ENCODE results near the gene PNMA1. TPM values are rescaled to one million over a fixed set of nuclear protein-coding genes. Genes with fewer than 3 reads are reported as not detected.

Gene PNMA1
- total and polyA plus RNA-seq, 2 of the 13 experiments (the other 11 are each of a cell fraction or from before 2014, with no cell fraction given), result 7.0 to 8.3 TPM

- no peak for FAIRE-seq
- CTCF ChIA-PET (ENCODE audit: low intra/inter-chr PET ratio, low total read pairs), result no interaction called here
- no TSS peak for BruUV-seq (replicated peaks)
- intact Hi-C loops (cut with micrococcal nuclease; ENCODE audit: unreplicated experiment) (no loop called here), in situ Hi-C loops (cut with HindIII; ENCODE audit: extremely low pct_ligation_motif_present, low pct_unique_long_range_greater_than_20kb) (loop anchor here (25.0 kb wide), 1 partner anchor 291 kb away; no protein-coding TSS in a partner anchor)
- peak overlapping the region; percentile 4 for H3K27ac ChIP-seq (ENCODE audit: extremely low read length, insufficient read depth, low read length)
- H3K36me3 ChIP-seq (replicated peaks in 1 of 2; ENCODE audit: control insufficient read depth in 1 of 2, insufficient read depth in 2 of 2, low read length in 2 of 2), result peaks cover 0 to 9% of the 10 kb centered on the region in 2 experiments; a peak in 3 of 5 replicates
- no peak overlapping the region for H3K4me3 ChIP-seq (replicated peaks in 1 of 3; ENCODE audit: insufficient read depth in 1 of 3, low read depth in 2 of 3, low read length in 3 of 3)
- no peak overlapping the region for H3K4me2 ChIP-seq (ENCODE audit: low read depth, low read length)
- 100% methylated on average over 3 of the region's 7 CpGs for WGBS (ENCODE audit: low lambda C conversion rate)
- H3K9ac ChIP-seq (ENCODE audit: insufficient read depth, low read depth, low read length), result no peak overlapping the region
- TF ChIP-seq ARHGAP35 (CRISPR knock-in tag; IDR thresholded peaks at IDR 0.05; ENCODE audit: borderline replicate concordance), result no peak
- TF ChIP-seq ZNF570 (CRISPR knock-in tag; IDR thresholded peaks at IDR 0.05; ENCODE audit: borderline replicate concordance), result no peak
- TF ChIP-seq ZSCAN9 (CRISPR knock-in tag; IDR thresholded peaks at IDR 0.05; ENCODE audit: borderline replicate concordance), result no peak
- no peak for TF ChIP-seq ZNF879 (CRISPR knock-in tag; IDR thresholded peaks at IDR 0.05)
- no peak for TF ChIP-seq ZNF225 (CRISPR knock-in tag; IDR thresholded peaks at IDR 0.05)
- no peak for TF ChIP-seq GFI1 (CRISPR knock-in tag; IDR thresholded peaks at IDR 0.05; ENCODE audit: borderline replicate concordance)
- H3K79me2 ChIP-seq (ENCODE audit: insufficient read depth, low read length), result peaks cover 98% of the 10 kb centered on the region
- peaks cover 93% of the 10 kb centered on the region for H4K20me1 ChIP-seq (ENCODE audit: insufficient read depth, low read length)
- POLR2A ChIA-PET, result interaction anchor here (1.3 to 1.6 kb wide), 2 partner anchors 14 to 92 kb away, joined by 3 to 4 read pairs; a partner anchor contains a TSS
- ATAC-seq, result no peak
- H3K9me3 ChIP-seq (ENCODE audit: low read length), result no peaks in the 10 kb centered on the region
- no peaks in the 10 kb centered on the region for H3K27me3 ChIP-seq (ENCODE audit: control insufficient read depth in 1 of 2, insufficient read depth in 2 of 2, low read length in 2 of 2)
- H3K4me1 ChIP-seq (ENCODE audit: insufficient read depth, low read length), result peaks cover 99% of the 10 kb centered on the region
- no peak overlapping the region for H2AFZ ChIP-seq (ENCODE audit: low read length)
- DNase-seq (ENCODE audit: low spot score), result no peak
These were observed 31.7 kb upstream of the PNMA1 start for GRCh38 chr14:73745571-73746519.

Measured in HepG2 (cell line).